Left ventricle myocardium inferior (tissue), 1 donor: Measurements from ENCODE around the gene RING1. TPM values are rescaled to one million over a fixed set of nuclear protein-coding genes. Genes with fewer than 3 reads are reported as not detected.

Experiments used
- DNase-seq: peaks from one replicate; pipeline ENCODE4 v3.0.0-alpha.2; 2020
- H3K27ac ChIP-seq: fragments of 200-600 bp; replicated peaks from 2 replicates; pipeline ENCODE4 v1.8.0; 2021
- H3K27me3 ChIP-seq: fragments of 200-600 bp; 2 replicates; pipeline ENCODE4 v1.8.0; 2021; ENCODE audit warnings: low read depth
- H3K36me3 ChIP-seq: fragments of 200-600 bp; 2 replicates; pipeline ENCODE4 v1.8.0; 2021
- H3K4me1 ChIP-seq: fragments of 200-600 bp; 2 replicates; pipeline ENCODE4 v1.8.0; 2021
- H3K4me3 ChIP-seq: fragments of 200-600 bp; 2 replicates; pipeline ENCODE4 v1.8.0; 2021; ENCODE audit warnings: mild to moderate bottlenecking, moderate library complexity
- H3K9me3 ChIP-seq: fragments of 200-600 bp; replicated peaks from 2 replicates; pipeline ENCODE4 v1.8.0; 2021
- CTCF ChIP-seq: fragments of 200-600 bp; IDR thresholded peaks from 2 replicates; pipeline ENCODE4 v1.8.0; 2021; ENCODE audit warnings: antibody characterized with exemption, mild to moderate bottlenecking, borderline replicate concordance
- intact Hi-C: fragments of 100-400 bp; cut with micrococcal nuclease; formaldehyde crosslinking; loops from one replicate; pipeline ENCODE4 v1.11.0; 2022
- microRNA-seq: library from miRNA; unstranded; fragments of <30 nt; microRNA quantifications from one replicate; pipeline ENCODE4 v1.2.0, GENCODE V29; 2020
- total RNA-seq: library from RNA; stranded (reverse); fragmentation: NEBNext Ultra II Directional; extraction: Animal tissue kit (Norgen Biotek cat#: 25700); gene quantifications from one replicate; pipeline ENCODE4 v1.2.1, GENCODE V29; 2021
- donor health status: DM: no; HTN: yes; CAD: no; lungs with severe emphysema.

Gene RING1
- total RNA-seq, 1 donor from 2014 or later = 28.4 TPM

GRCh38 chr6:33259032-33259431 is 50.7 kb downstream of the RING1 start:
- intact Hi-C loops = no loop called here
- DNase-seq = no peak
- Histone ChIP-seq H3K9me3 (no peaks in the 10 kb centered on the region), H3K4me3 (no peak overlapping the region), H3K36me3 (peaks cover 71% of the 10 kb centered on the region), H3K27ac (no peak overlapping the region), H3K4me1 (no peaks in the 10 kb centered on the region), H3K27me3 (no peaks in the 10 kb centered on the region)
- TF ChIP-seq CTCF = no peak

Small RNAs within 50 kb of the gene (microRNA-seq; reads per million reads assigned to microRNA genes)
- gene MIR219A1 = 1.9 reads per million

Other genes with a start within 250 kb of the RING1 start
- gene BRD2, start 239.9 kb upstream of the RING1 start, total RNA-seq = 63.4 TPM
- 1.8 TPM for gene HLA-DOA, start 198.9 kb upstream of the RING1 start, total RNA-seq
- 28.8 TPM for gene HLA-DPA1, start 134.9 kb upstream of the RING1 start, total RNA-seq
- gene HLA-DPB1, start 132.5 kb upstream of the RING1 start, total RNA-seq = 34.1 TPM
- 1.3 TPM for gene COL11A2, start 16.0 kb upstream of the RING1 start, total RNA-seq
- gene RXRB, start 7.8 kb upstream of the RING1 start, total RNA-seq = 40.3 TPM
- gene SLC39A7, start 7.6 kb upstream of the RING1 start, total RNA-seq = 50.5 TPM
- 18.2 TPM for gene HSD17B8, start 3.8 kb upstream of the RING1 start, total RNA-seq
- 35.1 TPM for gene VPS52, start 63.4 kb downstream of the RING1 start, total RNA-seq
- 950 TPM for gene RPS18, start 63.6 kb downstream of the RING1 start, total RNA-seq
- 7.5 TPM for gene B3GALT4, start 68.6 kb downstream of the RING1 start, total RNA-seq
- gene WDR46, start 80.7 kb downstream of the RING1 start, total RNA-seq = 13.3 TPM
- 47.8 TPM for gene PFDN6, start 81.1 kb downstream of the RING1 start, total RNA-seq
- gene RGL2, start 90.4 kb downstream of the RING1 start, total RNA-seq = 59.4 TPM
- gene TAPBP, start 105.6 kb downstream of the RING1 start, total RNA-seq = 92.3 TPM
- gene ZBTB22, start 109.2 kb downstream of the RING1 start, total RNA-seq = 13.3 TPM
- 17.7 TPM for gene DAXX, start 114.5 kb downstream of the RING1 start, total RNA-seq
- 0.49 TPM for gene KIFC1, start 183.3 kb downstream of the RING1 start, total RNA-seq
- gene PHF1, start 202.5 kb downstream of the RING1 start, total RNA-seq = 52.2 TPM
- 107 TPM for gene CUTA, start 209.6 kb downstream of the RING1 start, total RNA-seq
- gene SYNGAP1, start 211.6 kb downstream of the RING1 start, total RNA-seq = 6.5 TPM
- 4.9 TPM for gene ZBTB9, start 246.1 kb downstream of the RING1 start, total RNA-seq